ENCODE measurements around the gene PLA2G4B.

Gene PLA2G4B

DNA sequence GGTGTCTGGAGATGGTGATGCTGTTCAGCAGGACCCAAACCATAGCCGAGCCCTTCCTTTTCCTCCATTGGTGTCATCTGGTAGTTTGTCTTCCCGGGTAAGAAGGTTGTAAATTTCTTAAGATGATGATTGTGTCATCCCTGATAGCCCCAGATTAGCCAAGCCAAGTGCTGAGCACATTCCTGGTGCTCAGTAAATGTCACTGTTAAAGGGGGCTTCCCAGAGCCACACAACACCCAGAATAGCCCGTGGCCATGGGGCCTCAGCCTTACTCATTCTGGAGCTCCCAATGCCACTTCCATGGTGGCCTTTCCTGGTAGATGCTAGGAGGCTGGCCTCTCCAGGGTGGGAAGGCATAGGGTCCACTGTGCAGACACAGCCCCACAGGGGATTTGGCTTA is 4.6 kb upstream of the PLA2G4B start:
- no peaks in the 10 kb centered on the region for H3K79me2 ChIP-seq (ENCODE audit: low read length)
- H4K20me1 ChIP-seq (ENCODE audit: insufficient read depth, low read length): no peaks in the 10 kb centered on the region
- no peaks in the 10 kb centered on the region for H3K27me3 ChIP-seq (ENCODE audit: low read depth, low read length)
- no peaks in the 10 kb centered on the region for H3K4me1 ChIP-seq (ENCODE audit: low read length)
- no peak for TF ChIP-seq EZH2phosphoT487 (IDR thresholded peaks at IDR 0.05; ENCODE audit: low read depth)
- TF ChIP-seq, protein P1, sequence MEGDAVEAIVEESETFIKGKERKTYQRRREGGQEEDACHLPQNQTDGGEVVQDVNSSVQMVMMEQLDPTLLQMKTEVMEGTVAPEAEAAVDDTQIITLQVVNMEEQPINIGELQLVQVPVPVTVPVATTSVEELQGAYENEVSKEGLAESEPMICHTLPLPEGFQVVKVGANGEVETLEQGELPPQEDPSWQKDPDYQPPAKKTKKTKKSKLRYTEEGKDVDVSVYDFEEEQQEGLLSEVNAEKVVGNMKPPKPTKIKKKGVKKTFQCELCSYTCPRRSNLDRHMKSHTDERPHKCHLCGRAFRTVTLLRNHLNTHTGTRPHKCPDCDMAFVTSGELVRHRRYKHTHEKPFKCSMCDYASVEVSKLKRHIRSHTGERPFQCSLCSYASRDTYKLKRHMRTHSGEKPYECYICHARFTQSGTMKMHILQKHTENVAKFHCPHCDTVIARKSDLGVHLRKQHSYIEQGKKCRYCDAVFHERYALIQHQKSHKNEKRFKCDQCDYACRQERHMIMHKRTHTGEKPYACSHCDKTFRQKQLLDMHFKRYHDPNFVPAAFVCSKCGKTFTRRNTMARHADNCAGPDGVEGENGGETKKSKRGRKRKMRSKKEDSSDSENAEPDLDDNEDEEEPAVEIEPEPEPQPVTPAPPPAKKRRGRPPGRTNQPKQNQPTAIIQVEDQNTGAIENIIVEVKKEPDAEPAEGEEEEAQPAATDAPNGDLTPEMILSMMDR (IDR thresholded peaks at IDR 0.05; ENCODE audit: low read depth, low read length): no peak
- H3K4me3 ChIP-seq (ENCODE audit: low read length): no peak overlapping the region
- no peaks in the 10 kb centered on the region for H3K9me3 ChIP-seq (ENCODE audit: insufficient read depth, low read length)
- no peak overlapping the region for H3K4me2 ChIP-seq (ENCODE audit: low read length)
- H3K36me3 ChIP-seq (replicated peaks; ENCODE audit: low read depth, low read length): no peaks in the 10 kb centered on the region
- H3K9ac ChIP-seq (ENCODE audit: low read length): no peak overlapping the region
- no peak overlapping the region for H2AFZ ChIP-seq (ENCODE audit: low read depth, low read length)
- H3K27ac ChIP-seq (ENCODE audit: low read length): no peak overlapping the region

GRCh38 chr15:41836073-41836472 is 2.6 kb upstream of the PLA2G4B start:
- no peak overlapping the region for H3K27ac ChIP-seq (ENCODE audit: low read length)
- H3K4me1 ChIP-seq (ENCODE audit: low read length): no peaks in the 10 kb centered on the region
- no peaks in the 10 kb centered on the region for H3K27me3 ChIP-seq (ENCODE audit: low read depth, low read length)
- no peak overlapping the region for H2AFZ ChIP-seq (ENCODE audit: low read depth, low read length)
- TF ChIP-seq EZH2phosphoT487 (IDR thresholded peaks at IDR 0.05; ENCODE audit: low read depth): no peak
- TF ChIP-seq, protein P1 (IDR thresholded peaks at IDR 0.05; ENCODE audit: low read depth, low read length): no peak
- H3K4me2 ChIP-seq (ENCODE audit: low read length): no peak overlapping the region
- no peaks in the 10 kb centered on the region for H3K36me3 ChIP-seq (replicated peaks; ENCODE audit: low read depth, low read length)
- no peak overlapping the region for H3K4me3 ChIP-seq (ENCODE audit: low read length)
- H4K20me1 ChIP-seq (ENCODE audit: insufficient read depth, low read length): no peaks in the 10 kb centered on the region
- no peaks in the 10 kb centered on the region for H3K9me3 ChIP-seq (ENCODE audit: insufficient read depth, low read length)
- no peak overlapping the region for H3K9ac ChIP-seq (ENCODE audit: low read length)
- no peaks in the 10 kb centered on the region for H3K79me2 ChIP-seq (ENCODE audit: low read length)

DNA sequence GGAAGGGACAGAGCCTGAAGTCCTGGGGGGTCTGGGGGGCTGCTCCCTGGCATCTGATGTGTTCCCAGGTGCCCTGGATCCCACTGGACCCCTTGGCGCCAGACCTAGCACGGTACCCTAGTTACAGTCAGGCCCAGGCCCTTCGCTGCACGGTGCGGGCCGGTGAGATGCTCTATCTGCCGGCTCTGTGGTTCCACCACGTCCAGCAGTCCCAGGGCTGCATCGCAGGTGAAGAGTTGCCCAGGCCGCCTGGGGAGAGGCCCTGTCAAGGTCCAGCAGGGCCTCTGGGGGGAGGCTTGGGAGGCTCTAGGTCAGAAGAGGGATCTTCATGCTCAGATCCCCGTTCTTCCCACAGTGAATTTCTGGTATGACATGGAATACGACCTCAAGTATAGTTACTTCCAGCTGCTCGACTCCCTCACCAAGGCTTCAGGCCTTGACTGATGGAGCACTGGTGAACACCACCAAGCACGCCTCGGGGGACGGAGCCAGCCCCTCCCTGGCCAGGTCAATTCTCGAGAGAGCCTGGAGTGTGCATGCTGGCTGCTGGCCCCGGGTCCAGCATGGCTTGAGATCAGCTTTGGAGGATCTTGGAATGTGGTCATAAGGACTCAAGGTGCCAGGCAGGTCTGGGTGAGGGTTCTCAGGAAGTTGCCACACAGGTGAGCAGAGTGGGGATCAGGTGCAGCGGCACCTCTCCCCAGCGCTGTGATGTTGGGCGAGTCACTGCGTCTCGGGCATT is 1.8 kb upstream of the PLA2G4B start:
- H3K27ac ChIP-seq (ENCODE audit: low read length): no peak overlapping the region
- no peak overlapping the region for H3K4me2 ChIP-seq (ENCODE audit: low read length)
- H3K79me2 ChIP-seq (ENCODE audit: low read length): no peaks in the 10 kb centered on the region
- no peaks in the 10 kb centered on the region for H4K20me1 ChIP-seq (ENCODE audit: insufficient read depth, low read length)
- no peak overlapping the region for H3K4me3 ChIP-seq (ENCODE audit: low read length)
- H2AFZ ChIP-seq (ENCODE audit: low read depth, low read length): no peak overlapping the region
- no peak overlapping the region for H3K9ac ChIP-seq (ENCODE audit: low read length)
- H3K4me1 ChIP-seq (ENCODE audit: low read length): no peaks in the 10 kb centered on the region
- TF ChIP-seq, protein P1 (IDR thresholded peaks at IDR 0.05; ENCODE audit: low read depth, low read length): no peak
- TF ChIP-seq EZH2phosphoT487 (IDR thresholded peaks at IDR 0.05; ENCODE audit: low read depth): no peak
- no peaks in the 10 kb centered on the region for H3K27me3 ChIP-seq (ENCODE audit: low read depth, low read length)
- H3K36me3 ChIP-seq (replicated peaks; ENCODE audit: low read depth, low read length): no peaks in the 10 kb centered on the region
- H3K9me3 ChIP-seq (ENCODE audit: insufficient read depth, low read length): no peaks in the 10 kb centered on the region

GRCh38 chr15:41839781-41840491 is 1.3 kb downstream of the PLA2G4B start:
- Histone ChIP-seq H3K9ac (ENCODE audit: low read length) (no peak overlapping the region), H3K4me2 (ENCODE audit: low read length) (no peak overlapping the region), H3K27me3 (ENCODE audit: low read depth, low read length) (no peaks in the 10 kb centered on the region), H2AFZ (ENCODE audit: low read depth, low read length) (no peak overlapping the region), H3K36me3 (replicated peaks; ENCODE audit: low read depth, low read length) (no peaks in the 10 kb centered on the region), H3K4me3 (ENCODE audit: low read length) (no peak overlapping the region), H3K4me1 (ENCODE audit: low read length) (no peaks in the 10 kb centered on the region), H3K27ac (ENCODE audit: low read length) (no peak overlapping the region), H3K9me3 (ENCODE audit: insufficient read depth, low read length) (no peaks in the 10 kb centered on the region), H3K79me2 (ENCODE audit: low read length) (no peaks in the 10 kb centered on the region), H4K20me1 (ENCODE audit: insufficient read depth, low read length) (no peaks in the 10 kb centered on the region)
- TF ChIP-seq, protein P1 (IDR thresholded peaks at IDR 0.05; ENCODE audit: low read depth, low read length): no peak
- TF ChIP-seq EZH2phosphoT487 (IDR thresholded peaks at IDR 0.05; ENCODE audit: low read depth): no peak
